ENCODE results near the gene MAPKAP1.

MAPKAP1 gene

GRCh38 chr9:125549039-125549438 lies 158.0 kb downstream of the MAPKAP1 start:
- DNase-seq (ENCODE audit: extremely low spot score, insufficient read length, low read depth), result no peak
- FAIRE-seq, result no peak

GRCh38 chr9:125548141-125548540 lies 158.9 kb downstream of the MAPKAP1 start:
- FAIRE-seq (no peak), DNase-seq (ENCODE audit: extremely low spot score, insufficient read length, low read depth) (no peak)

- DNase-seq (ENCODE audit: extremely low spot score, insufficient read length, low read depth) (no peak), FAIRE-seq (no peak)
Observed at GRCh38 chr9:125547368-125547767, 159.6 kb downstream of the MAPKAP1 start.

GRCh38 chr9:125545845-125546244 lies 161.2 kb downstream of the MAPKAP1 start:
- no peak for FAIRE-seq

GRCh38 chr9:125544988-125545651 lies 161.9 kb downstream of the MAPKAP1 start:
- DNase-seq (ENCODE audit: extremely low spot score, insufficient read length, low read depth) (no peak), FAIRE-seq (no peak)

More at GRCh38 chr9:125545845-125546244, 161.2 kb downstream of the MAPKAP1 start:
- no peak for DNase-seq (ENCODE audit: extremely low spot score, insufficient read length, low read depth)

- FAIRE-seq (no peak), DNase-seq (ENCODE audit: extremely low spot score, insufficient read length, low read depth) (no peak)
Observed at GRCh38 chr9:125544484-125544883, 162.5 kb downstream of the MAPKAP1 start.

- no peak for FAIRE-seq
- no peak for DNase-seq (ENCODE audit: extremely low spot score, insufficient read length, low read depth)
Observed at GRCh38 chr9:125541840-125542243, 165.2 kb downstream of the MAPKAP1 start.

GRCh38 chr9:125540497-125540896 lies 166.5 kb downstream of the MAPKAP1 start:
- DNase-seq (ENCODE audit: extremely low spot score, insufficient read length, low read depth) (no peak), FAIRE-seq (no peak)

GRCh38 chr9:125538092-125538473 lies 168.9 kb downstream of the MAPKAP1 start:
- FAIRE-seq (no peak), DNase-seq (ENCODE audit: extremely low spot score, insufficient read length, low read depth) (no peak)

- DNase-seq (ENCODE audit: extremely low spot score, insufficient read length, low read depth), result no peak
- no peak for FAIRE-seq
Observed at GRCh38 chr9:125537442-125538091, 169.4 kb downstream of the MAPKAP1 start.

GRCh38 chr9:125536776-125537175 lies 170.2 kb downstream of the MAPKAP1 start:
- FAIRE-seq (no peak), DNase-seq (ENCODE audit: extremely low spot score, insufficient read length, low read depth) (no peak)

GRCh38 chr9:125536167-125536772 lies 170.7 kb downstream of the MAPKAP1 start:
- FAIRE-seq, result no peak
- DNase-seq (ENCODE audit: extremely low spot score, insufficient read length, low read depth), result no peak

- DNase-seq (ENCODE audit: extremely low spot score, insufficient read length, low read depth), result no peak
- FAIRE-seq, result no peak
Observed at GRCh38 chr9:125534971-125535701, 171.9 kb downstream of the MAPKAP1 start.

GRCh38 chr9:125532812-125533594 lies 174.0 kb downstream of the MAPKAP1 start:
- no peak for DNase-seq (ENCODE audit: extremely low spot score, insufficient read length, low read depth)

GRCh38 chr9:125532412-125532811 lies 174.6 kb downstream of the MAPKAP1 start:
- DNase-seq (ENCODE audit: extremely low spot score, insufficient read length, low read depth) (no peak), FAIRE-seq (no peak)

More at GRCh38 chr9:125532812-125533594, 174.0 kb downstream of the MAPKAP1 start:
- no peak for FAIRE-seq

- DNase-seq (ENCODE audit: extremely low spot score, insufficient read length, low read depth), result no peak
- FAIRE-seq, result peak; percentile 75
Observed at GRCh38 chr9:125529589-125530515, 177.2 kb downstream of the MAPKAP1 start.

- DNase-seq (ENCODE audit: extremely low spot score, insufficient read length, low read depth) (no peak), FAIRE-seq (peak; percentile 67)
Observed at GRCh38 chr9:125529107-125529506, 177.9 kb downstream of the MAPKAP1 start.

GRCh38 chr9:125527471-125528002 lies 179.5 kb downstream of the MAPKAP1 start:
- FAIRE-seq (peak; percentile 42), DNase-seq (ENCODE audit: extremely low spot score, insufficient read length, low read depth) (no peak)
